CD4-positive, alpha-beta T cell treated with Interleukin-15 for 4 hours (primary cell): ENCODE measurements around the gene LMX1B.
A peak's percentile ranks its signal among the peaks of the same experiment; 100 is the strongest.

Experiments
- DNase-seq: peaks from one replicate; pipeline ENCODE4 v3.0.0-alpha.2; 2020; ENCODE audit warnings: low spot score

LMX1B gene

GRCh38 chr9:126677188-126678084 lies 63.7 kb downstream of the LMX1B start:
- DNase-seq, result no peak

GRCh38 chr9:126678989-126679388 lies 65.3 kb downstream of the LMX1B start:
- DNase-seq, result no peak

GRCh38 chr9:126681336-126681735 lies 67.6 kb downstream of the LMX1B start:
- DNase-seq, result no peak

GRCh38 chr9:126682113-126682810 lies 68.5 kb downstream of the LMX1B start:
- DNase-seq, result no peak

- no peak for DNase-seq
Measured at GRCh38 chr9:126682928-126683697, 69.4 kb downstream of the LMX1B start.

DNA sequence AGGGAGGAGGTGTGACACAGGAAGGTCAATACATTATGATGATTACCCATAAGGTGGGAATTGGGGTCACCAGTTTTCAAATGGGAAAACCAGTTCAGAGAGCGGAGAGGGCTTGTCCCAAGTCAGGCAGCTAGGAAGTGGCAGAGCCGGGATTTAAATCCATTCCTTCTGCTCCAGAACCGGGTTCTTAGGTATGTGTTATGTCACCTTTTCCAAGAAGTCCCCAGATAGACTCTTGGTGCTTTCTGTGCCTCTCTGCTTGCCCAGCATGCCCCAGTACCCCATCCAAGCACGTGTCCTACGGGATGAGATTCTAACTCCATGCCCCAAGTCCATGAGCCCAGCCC lies 69.9 kb downstream of the LMX1B start:
- no peak for DNase-seq

DNA sequence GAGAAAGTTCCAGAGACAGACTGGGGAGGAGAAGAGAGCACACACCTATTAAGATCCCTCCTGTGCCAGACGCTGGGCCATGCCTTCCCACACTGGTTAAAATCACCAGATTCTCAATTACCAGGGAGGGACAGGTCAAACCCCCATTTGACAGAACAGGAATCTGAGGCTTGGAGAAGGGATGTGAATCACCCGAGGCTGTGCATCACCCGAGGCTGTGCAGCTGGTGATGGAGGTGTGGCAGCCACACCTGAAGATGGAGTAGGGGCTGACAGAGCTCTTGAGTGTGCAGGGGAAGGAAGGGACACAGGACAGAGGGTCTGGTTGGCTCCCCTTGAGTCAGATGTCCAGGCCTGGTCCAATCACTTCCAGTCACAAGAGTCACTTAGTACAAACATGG lies 70.6 kb downstream of the LMX1B start:
- DNase-seq, result no peak

- DNase-seq, result no peak
Measured at GRCh38 chr9:126684965-126685465, 71.3 kb downstream of the LMX1B start.

DNA sequence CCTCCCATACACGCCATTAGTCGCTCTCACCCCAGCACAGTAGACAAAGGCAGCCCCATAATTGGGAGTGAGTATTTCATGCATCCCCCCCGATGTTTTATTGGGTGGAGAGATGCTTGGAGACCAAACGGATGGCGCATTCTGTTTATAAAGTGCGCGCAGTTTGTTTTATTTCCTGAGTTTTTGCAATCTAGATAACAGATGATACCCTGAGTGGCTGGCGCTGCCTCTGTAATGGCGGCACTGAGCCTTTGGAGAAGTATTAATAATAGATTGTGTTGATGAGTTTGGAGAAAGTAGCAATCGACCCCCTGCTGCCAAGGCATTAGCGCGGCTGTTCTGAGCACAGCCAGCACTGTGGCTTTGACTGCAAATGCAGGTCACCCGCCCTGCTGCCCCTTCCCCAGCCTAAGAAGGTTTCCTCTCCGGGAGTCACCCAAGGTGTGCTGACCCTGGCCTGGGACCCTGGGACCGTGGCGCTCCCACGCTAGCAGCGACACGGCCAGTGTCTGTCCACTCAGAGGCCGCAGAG lies 74.3 kb downstream of the LMX1B start:
- no peak for DNase-seq

- DNase-seq, result no peak
Measured at GRCh38 chr9:126688617-126689016, 74.9 kb downstream of the LMX1B start.

- DNase-seq, result no peak
Measured at GRCh38 chr9:126689027-126689825, 75.5 kb downstream of the LMX1B start.

DNA sequence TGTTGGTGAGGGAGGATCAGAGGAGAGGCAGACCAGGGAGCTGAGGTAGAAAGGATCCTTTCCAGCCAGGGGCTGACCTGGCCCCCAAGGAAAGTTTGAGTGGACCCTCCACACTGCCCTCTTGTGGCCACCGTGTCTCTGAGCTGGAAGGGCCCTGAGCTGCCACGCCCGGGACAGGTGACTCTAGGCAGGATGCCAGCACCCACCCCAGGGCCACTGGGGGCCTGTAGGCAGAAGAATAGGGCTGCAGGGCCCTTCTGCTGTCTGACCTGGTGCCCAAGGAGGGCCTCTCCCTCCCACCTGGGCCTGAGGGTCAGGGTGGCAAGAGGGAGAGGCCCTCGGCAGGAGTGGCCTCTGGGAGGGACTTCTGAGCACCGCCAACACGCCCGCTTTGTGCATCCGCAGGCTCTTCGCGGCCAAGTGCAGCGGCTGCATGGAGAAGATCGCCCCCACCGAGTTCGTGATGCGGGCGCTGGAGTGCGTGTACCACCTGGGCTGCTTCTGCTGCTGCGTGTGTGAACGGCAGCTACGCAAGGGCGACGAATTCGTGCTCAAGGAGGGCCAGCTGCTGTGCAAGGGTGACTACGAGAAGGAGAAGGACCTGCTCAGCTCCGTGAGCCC lies 76.8 kb downstream of the LMX1B start:
- peak; percentile 36 for DNase-seq

DNA sequence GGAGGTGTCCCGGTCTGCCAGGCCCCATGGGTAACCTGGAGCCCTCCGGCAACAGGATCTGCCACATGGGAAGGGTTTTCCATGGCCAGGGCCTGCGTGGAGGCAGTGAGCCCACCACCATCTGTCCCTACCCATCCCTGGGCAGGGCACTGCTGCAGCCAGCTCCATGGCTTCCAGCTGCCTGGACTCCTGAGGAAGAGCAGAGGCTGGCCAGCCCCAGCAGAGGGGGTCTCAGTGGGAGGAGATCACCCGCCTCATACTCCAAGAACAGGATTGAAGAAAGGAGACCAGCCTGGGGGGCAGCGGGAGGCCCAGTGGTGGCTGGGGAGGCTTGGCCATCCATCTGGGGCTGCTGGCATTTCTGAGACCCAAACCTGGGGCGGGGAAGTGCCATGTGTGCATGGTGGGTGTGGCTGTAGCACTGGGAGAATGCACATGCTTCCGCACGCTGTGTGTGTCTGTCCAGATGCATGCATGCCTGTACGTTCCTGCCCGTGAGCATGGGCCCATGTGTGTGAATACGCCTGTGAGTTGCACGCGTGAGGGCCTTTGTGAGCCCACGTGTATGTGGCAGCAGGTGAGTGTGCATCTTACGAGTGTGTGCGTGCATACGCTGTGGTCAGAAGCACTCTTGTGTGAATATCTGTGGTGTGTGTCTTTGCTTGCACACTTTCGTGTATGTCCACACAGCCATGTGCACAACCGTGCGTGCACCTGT lies 78.5 kb downstream of the LMX1B start:
- DNase-seq, result no peak

- no peak for DNase-seq
Measured at GRCh38 chr9:126692759-126693427, 79.2 kb downstream of the LMX1B start.

GRCh38 chr9:126693428-126693944 lies 79.8 kb downstream of the LMX1B start:
- DNase-seq, result no peak

- DNase-seq, result no peak
Measured at GRCh38 chr9:126694206-126695081, 80.7 kb downstream of the LMX1B start.

- DNase-seq, result no peak
Measured at GRCh38 chr9:126695186-126695585, 81.5 kb downstream of the LMX1B start.

- no peak for DNase-seq
Measured at GRCh38 chr9:126695701-126696400, 82.1 kb downstream of the LMX1B start.
